ENCODE measurements around the gene OR2L3.
"Not testable (repeated sequence)": the region's sequence is repeated elsewhere in the genome, so short reads cannot be mapped to it uniquely, and the experiment has no call there.

OR2L3 gene, protein sequence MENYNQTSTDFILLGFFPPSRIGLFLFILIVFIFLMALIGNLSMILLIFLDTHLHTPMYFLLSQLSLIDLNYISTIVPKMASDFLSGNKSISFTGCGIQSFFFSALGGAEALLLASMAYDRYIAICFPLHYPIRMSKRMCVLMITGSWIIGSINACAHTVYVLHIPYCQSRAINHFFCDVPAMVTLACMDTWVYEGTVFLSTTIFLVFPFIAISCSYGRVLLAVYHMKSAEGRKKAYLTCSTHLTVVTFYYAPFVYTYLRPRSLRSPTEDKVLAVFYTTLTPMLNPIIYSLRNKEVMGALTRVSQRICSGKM

DNA sequence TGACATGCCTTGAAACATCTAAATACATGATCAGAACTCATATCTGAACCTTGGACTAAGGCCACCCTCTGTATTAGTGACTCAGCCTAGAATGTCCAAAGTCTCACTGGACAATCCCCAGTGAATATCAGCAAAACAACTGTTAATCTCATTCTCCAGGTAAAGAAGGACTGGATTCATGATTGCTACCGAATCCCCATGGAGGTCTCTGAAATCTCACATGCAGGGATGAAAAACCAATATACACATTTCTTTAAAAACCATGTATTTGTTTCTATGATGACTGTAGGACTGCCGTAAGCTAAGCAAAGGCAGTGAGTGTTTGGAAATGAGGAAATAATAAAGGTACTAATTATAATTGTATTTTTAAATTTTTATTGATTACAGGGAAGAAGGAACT is at the start of gene OR2L3:
OR2L3 (plus strand) TSS at position 301 of the 400 bp plus-strand sequence. CDS start 13,846 bp downstream, outside the sequence.
- no peak for DNase-seq

- DNase-seq = no peak
These were observed 47.8 kb upstream of the OR2L3 start for GRCh38 chr1:247998811-247999210.

DNA sequence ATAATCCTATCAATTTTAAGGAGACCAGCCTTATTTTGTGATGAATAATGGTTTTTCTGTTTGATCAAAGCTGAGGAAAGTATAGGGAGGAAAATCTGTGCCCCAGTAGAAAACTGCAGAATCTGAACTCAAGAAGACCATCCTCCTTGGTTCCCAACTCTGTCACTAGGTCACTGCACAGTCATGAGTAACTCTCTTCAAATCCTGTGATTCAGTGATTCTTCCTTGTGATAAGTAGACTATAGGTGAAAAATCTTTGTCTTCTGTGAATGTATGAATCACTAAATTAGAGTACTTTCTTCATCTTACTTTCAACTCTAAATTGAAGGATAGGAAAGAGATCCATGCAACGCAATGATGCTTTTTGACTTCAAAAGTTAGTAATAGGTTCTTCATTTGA is 46.5 kb upstream of the OR2L3 start:
- DNase-seq = no peak

GRCh38 chr1:248007778-248008177 is 38.9 kb upstream of the OR2L3 start:
- DNase-seq = no peak

DNA sequence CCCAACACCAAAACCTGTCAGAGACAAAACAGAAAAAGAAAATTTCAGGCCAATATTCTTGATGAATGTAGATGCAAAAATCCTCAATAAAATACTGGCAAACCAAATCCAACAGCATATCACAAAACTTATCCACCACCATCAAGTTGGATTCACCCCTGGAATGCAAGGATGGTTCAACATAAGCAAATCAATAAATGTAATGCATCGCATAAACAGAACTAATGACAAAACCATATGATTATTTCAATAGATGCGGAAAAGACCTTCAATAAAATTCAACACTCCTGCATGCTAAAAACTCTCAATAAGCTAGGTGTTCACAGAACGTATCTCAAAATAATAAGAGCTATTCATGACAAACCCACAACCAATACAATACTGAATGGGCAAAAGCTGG is 37.0 kb upstream of the OR2L3 start:
- DNase-seq = no peak

- no peak for DNase-seq
These were observed 33.4 kb upstream of the OR2L3 start, which contains the start of gene OR2L5 for GRCh38 chr1:248013229-248013710. OR2L5 (plus strand) TSS chr1:248013660; CDS start chr1:248021948, 8,288 bp downstream.

DNA sequence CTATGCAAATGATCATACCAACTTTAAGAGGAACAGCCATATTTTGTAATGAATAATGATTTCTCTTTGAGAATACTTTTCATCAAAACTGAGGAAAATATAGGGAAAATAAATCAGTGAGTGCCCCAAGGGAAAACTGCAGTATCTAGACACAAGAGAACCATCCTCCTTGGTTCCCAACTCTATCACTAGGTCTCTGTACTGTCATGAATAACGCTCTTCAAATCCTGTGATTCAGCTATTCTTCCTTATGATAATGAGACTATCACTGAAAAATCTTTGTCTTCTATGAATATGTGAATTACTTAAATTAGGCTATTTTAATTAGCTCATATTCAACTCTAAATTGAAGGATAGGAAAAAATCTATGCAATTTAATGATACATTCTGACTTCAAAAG is 30.8 kb upstream of the OR2L3 start:
- DNase-seq = no peak

- DNase-seq = no peak
These were observed 16.9 kb upstream of the OR2L3 start, which contains the start of gene OR2L2 for GRCh38 chr1:248029770-248030169. OR2L2 (plus strand) TSS chr1:248030070; CDS start chr1:248038268, 8,198 bp downstream.

DNA sequence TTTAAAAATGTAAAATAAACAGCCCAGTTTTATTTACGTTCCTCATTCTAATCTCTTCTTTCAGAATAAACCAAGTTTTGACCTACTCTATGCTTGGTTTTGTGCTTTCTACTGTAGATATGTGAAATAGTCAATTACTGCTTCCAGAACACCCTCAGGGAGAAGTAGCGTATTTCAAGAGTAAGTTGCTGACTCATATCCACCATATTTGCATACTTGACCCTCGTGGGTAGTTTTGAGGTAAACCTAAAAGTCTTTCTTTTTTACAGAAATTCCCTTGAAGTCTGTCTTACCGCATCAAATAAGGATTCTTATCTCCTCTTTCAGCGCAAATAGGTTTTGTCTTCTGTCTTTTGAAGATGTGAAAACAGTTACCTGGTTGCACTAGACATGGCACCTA is 1.4 kb upstream of the OR2L3 start:
- no peak for DNase-seq

GRCh38 chr1:248047008-248047407 is 372 bp downstream of the OR2L3 start:
- no peak for DNase-seq

DNA sequence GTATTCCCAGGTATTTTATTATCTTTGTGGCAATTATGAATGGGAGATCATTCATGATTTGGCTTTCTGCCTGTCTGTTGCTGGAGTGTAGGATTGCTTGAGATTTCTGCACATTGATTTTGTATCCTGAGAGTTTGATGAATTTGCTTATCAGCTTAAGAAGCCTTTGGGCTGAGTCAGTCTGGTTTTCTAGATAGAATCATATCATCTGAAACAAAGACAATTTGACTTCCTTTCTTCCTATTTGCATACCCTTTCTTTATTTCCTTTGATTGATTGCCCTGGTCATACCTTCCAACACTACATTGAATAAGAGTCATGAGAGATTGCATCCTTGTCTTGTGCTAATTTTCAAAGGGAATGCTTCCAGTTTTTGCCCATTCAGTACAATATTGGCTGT is 8.0 kb downstream of the OR2L3 start:
- DNase-seq = no peak

DNA sequence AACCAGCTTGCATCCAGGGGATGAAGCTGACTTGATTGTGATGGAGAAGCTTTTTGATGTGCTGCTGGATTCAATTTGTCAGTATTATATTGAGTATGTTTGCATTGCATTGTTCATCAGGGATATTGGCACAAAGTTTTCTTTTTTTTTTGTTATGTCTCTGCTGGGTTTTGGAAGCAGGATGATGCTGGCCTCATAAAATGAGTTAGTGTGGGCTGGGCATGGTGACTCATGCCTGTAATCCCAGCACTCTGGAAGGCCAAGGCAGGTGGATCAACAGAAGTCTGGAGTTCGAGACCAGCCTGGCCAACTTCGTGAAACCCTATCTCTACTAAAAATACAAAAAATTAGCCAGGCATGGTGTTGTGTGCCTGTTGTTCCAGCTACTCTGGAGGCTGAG is 8.6 kb downstream of the OR2L3 start:
- no peak for DNase-seq

GRCh38 chr1:248065071-248065470 is 18.4 kb downstream of the OR2L3 start:
- no peak for DNase-seq

- no peak for DNase-seq
These were observed 19.0 kb downstream of the OR2L3 start for GRCh38 chr1:248065604-248066003.

- DNase-seq = not testable (repeated sequence)
These were observed 37.2 kb downstream of the OR2L3 start for GRCh38 chr1:248083864-248084263.

DNA sequence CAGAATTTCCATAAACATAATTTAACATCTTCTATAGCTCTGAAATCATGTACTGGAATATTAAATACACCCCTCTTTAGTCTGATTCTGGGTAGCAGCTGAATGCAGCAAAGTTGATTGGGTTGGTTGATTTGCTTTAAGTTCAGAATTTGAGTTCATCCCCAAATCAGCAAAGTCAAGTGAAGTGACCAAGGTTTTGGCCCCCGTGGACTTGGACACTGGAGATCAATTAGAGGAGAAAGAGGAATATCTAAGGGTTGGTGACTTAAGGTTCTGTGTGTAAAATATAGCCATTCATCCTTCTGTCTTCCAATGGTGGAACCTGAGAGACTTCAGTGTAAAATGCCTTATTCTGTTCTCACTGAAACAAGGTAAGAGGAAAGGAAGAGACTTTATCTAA is 48.2 kb downstream of the OR2L3 start, which contains the start of gene OR2L13:
OR2L13 (plus strand) TSS at position 301 of the 400 bp plus-strand sequence. CDS start 4,192 bp downstream, outside the sequence.
- no peak for DNase-seq

DNA sequence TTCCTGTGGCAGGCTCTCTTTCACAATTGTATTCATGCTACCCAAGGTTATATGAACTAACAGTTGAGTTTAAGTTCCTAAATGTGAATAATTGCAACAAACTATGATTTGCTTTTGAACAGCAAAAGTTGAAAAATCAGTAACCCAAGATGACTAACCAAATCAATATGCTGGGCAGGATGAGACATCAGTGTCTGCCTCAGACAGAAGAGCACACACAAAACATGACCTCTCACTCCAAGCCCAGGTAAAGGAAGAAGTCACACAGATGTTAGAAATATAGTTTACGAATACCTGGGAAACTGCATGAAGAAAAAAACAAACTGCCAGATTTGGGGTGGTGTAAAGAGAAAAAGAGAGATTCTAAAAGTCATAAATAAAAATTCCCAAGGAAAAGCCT is 51.9 kb downstream of the OR2L3 start:
- DNase-seq = no peak

DNA sequence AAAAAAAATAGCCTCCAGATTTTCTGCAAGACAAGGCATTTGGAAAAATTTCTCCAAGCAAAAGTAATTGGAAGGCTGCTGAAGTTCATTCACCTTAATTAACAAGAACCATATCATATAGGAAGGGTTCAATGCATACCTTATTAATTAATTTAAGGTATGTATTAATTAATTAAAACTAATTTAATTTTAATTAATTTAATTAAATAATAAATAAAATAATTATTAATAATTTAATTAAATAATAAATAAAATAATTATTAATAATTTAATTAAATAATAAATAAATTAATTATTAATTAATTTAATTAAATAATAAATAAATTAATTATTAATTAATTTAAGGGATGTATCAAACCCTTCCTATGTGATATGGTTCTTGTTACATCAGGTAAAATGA is 56.2 kb downstream of the OR2L3 start:
- DNase-seq = no peak

DNA sequence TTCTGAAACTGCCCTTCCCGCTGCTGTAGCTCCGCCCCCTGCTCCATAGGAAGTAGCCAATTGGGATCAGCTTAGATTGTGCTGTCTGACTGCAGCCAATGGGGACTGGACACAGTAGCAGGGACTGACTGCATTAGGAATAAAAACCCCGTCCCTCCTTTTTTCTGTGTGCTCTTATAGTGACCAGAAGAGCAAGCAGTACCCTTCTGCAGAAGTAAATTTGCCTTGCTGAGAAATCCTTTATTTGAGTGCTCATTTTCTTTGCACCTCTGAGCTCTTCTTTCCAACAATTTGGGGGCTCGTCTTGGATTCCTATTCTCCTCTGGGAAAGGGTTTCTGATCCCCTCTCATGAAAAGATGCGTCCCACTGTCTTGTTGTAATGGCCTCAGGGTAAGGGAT is 64.5 kb downstream of the OR2L3 start:
- DNase-seq = no peak

Data from fibroblast of upper back skin (primary cell).